Astrocyte (in vitro differentiated cells and primary cell): ENCODE results near the gene SCIMP. TPM values are rescaled to one million over a fixed set of nuclear protein-coding genes. Genes with fewer than 3 reads are reported as not detected.

Source experiments
- DNase-seq: peaks from one replicate; pipeline ENCODE4 v3.0.0-alpha.2; 2010; ENCODE audit warnings: low read depth
- FAIRE-seq: peaks from 2 replicates; lab custom pipeline; 2011; peaks lifted over from hg19 to GRCh38; lab: Jason Lieb, UNC
- H2AFZ ChIP-seq: 2 replicates; pipeline ENCODE4 v1.6.0; 2012; ENCODE audit warnings: low read depth, low read length, inconsistent platforms
- H3K27ac ChIP-seq: 2 replicates; pipeline ENCODE4 v1.5.1; 2011; ENCODE audit warnings: low read depth, low read length, inconsistent platforms
- H3K27me3 ChIP-seq: 2 replicates; pipeline ENCODE4 v1.6.0; 2011; ENCODE audit warnings: low read length, inconsistent platforms; ENCODE audit not compliant: insufficient read depth
- H3K36me3 ChIP-seq: 2 replicates; pipeline ENCODE4 v1.5.1; 2011; ENCODE audit warnings: low read length, inconsistent platforms; ENCODE audit not compliant: insufficient read depth
- H3K4me1 ChIP-seq: 2 replicates; pipeline ENCODE4 v1.5.1; 2011; ENCODE audit warnings: low read length, inconsistent platforms; ENCODE audit not compliant: insufficient read depth
- H3K4me2 ChIP-seq: 2 replicates; pipeline ENCODE4 v1.6.0; 2012; ENCODE audit warnings: low read length, inconsistent platforms
- H3K4me3 ChIP-seq: 2 replicates; pipeline ENCODE4 v1.5.1; 2011; ENCODE audit warnings: low read depth, mild to moderate bottlenecking, low read length, inconsistent platforms; ENCODE audit not compliant: insufficient read depth
- H3K79me2 ChIP-seq: 2 replicates; pipeline ENCODE4 v1.6.0; 2012; ENCODE audit warnings: mild to moderate bottlenecking, low read length, inconsistent platforms; ENCODE audit not compliant: insufficient read depth
- H3K9ac ChIP-seq: 2 replicates; pipeline ENCODE4 v1.6.0; 2012; ENCODE audit warnings: mild to moderate bottlenecking, low read length, inconsistent platforms
- H3K9me3 ChIP-seq: 2 replicates; pipeline ENCODE4 v1.5.1; 2012; ENCODE audit warnings: low read depth, mild to moderate bottlenecking, low read length, inconsistent platforms; ENCODE audit not compliant: insufficient read depth
- H4K20me1 ChIP-seq: 2 replicates; pipeline ENCODE4 v1.6.0; 2012; ENCODE audit warnings: low read length, inconsistent platforms; ENCODE audit not compliant: insufficient read depth
- H3K27ac Mint-ChIP-seq: one replicate; pipeline ENCODE4 v1.8.0; 2021; ENCODE audit warnings: mild to moderate bottlenecking, mixed read lengths; ENCODE audit not compliant: unreplicated experiment
- H3K27me3 Mint-ChIP-seq: one replicate; pipeline ENCODE4 v1.8.0; 2021; ENCODE audit warnings: low read depth, mixed read lengths; ENCODE audit not compliant: unreplicated experiment
- H3K36me3 Mint-ChIP-seq: one replicate; pipeline ENCODE4 v1.8.0; 2021; ENCODE audit warnings: low read depth, mixed read lengths; ENCODE audit not compliant: unreplicated experiment
- H3K4me1 Mint-ChIP-seq: one replicate; pipeline ENCODE4 v1.8.0; 2021; ENCODE audit warnings: low read depth, mixed read lengths; ENCODE audit not compliant: unreplicated experiment
- H3K4me3 Mint-ChIP-seq: one replicate; pipeline ENCODE4 v1.8.0; 2021; ENCODE audit warnings: mild to moderate bottlenecking, moderate library complexity, mixed read lengths; ENCODE audit not compliant: unreplicated experiment
- H3K9me3 Mint-ChIP-seq: one replicate; pipeline ENCODE4 v1.8.0; 2021; ENCODE audit warnings: mild to moderate bottlenecking, mixed read lengths; ENCODE audit not compliant: unreplicated experiment
- EZH2 ChIP-seq: IDR thresholded peaks from 2 replicates; pipeline ENCODE4 v1.6.1; 2012; ENCODE audit warnings: mild to moderate bottlenecking, low read length, inconsistent platforms; ENCODE audit not compliant: insufficient read depth
- total RNA-seq: library from RNA; stranded (reverse); gene quantifications from 2 replicates; pipeline ENCODE4 v1.2.1, GENCODE V29; 2021
- TF ChIP-seq, protein P1 (sequence below): IDR thresholded peaks from 2 replicates; pipeline ENCODE4 v1.5.1; 2011; ENCODE audit warnings: low read depth, mild to moderate bottlenecking, inconsistent platforms, low read length, moderate library complexity; ENCODE audit not compliant: insufficient read depth

SCIMP gene
- total RNA-seq, 1 donor from 2014 or later = not detected

DNA sequence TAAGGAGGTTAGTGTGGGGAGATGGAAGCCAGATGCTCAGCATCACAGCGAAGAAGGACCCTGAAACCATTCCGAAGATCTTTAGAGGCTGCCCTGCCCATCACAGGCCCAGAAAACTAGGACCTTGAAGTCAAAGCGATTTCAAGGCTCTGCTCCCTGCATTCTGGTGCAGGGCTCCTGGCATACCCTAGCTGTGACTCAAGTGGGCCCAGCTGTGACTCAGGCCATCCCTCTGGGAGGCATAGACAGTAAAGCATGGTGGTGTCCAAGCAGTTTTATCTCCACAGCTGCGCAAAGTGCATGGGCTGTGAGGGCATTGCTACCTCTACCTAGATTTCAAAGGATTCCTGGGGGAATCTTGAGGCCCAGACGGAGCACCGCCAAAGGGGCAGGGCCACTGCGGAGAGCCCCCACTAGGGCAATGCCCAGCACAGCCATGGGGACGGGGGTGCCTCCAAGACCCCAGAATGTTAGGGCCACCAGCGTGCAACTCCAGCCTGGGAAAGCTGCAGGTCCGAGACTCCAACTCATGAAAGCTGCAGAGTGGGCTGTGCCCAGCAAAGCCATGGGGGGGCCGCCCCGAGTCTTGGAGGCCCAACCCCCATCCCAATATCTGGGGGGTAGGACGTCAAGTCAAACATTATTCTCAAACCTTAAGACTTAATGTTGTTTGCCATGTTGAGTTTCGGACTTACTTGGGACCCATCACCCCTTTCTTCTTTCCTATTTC is 31.3 kb downstream of the SCIMP start:
- Mint-ChIP-seq H3K27me3 (no peaks in the 10 kb centered on the region), H3K36me3 (peaks cover 12% of the 10 kb centered on the region), H3K9me3 (peaks cover 10% of the 10 kb centered on the region), H3K4me3 (no peak overlapping the region), H3K4me1 (peaks cover 10% of the 10 kb centered on the region), H3K27ac (no peak overlapping the region)
- no peak overlapping the region for H3K4me2 ChIP-seq
- H3K27ac ChIP-seq = no peak overlapping the region
- no peaks in the 10 kb centered on the region for H3K9me3 ChIP-seq
- no peak overlapping the region for H3K9ac ChIP-seq
- H2AFZ ChIP-seq = no peak overlapping the region
- no peaks in the 10 kb centered on the region for H3K27me3 ChIP-seq
- FAIRE-seq (no peak), DNase-seq (peak; percentile 14)
- no peaks in the 10 kb centered on the region for H3K36me3 ChIP-seq
- H4K20me1 ChIP-seq = no peaks in the 10 kb centered on the region
- H3K4me1 ChIP-seq = peaks cover 8% of the 10 kb centered on the region
- TF ChIP-seq, protein P1, sequence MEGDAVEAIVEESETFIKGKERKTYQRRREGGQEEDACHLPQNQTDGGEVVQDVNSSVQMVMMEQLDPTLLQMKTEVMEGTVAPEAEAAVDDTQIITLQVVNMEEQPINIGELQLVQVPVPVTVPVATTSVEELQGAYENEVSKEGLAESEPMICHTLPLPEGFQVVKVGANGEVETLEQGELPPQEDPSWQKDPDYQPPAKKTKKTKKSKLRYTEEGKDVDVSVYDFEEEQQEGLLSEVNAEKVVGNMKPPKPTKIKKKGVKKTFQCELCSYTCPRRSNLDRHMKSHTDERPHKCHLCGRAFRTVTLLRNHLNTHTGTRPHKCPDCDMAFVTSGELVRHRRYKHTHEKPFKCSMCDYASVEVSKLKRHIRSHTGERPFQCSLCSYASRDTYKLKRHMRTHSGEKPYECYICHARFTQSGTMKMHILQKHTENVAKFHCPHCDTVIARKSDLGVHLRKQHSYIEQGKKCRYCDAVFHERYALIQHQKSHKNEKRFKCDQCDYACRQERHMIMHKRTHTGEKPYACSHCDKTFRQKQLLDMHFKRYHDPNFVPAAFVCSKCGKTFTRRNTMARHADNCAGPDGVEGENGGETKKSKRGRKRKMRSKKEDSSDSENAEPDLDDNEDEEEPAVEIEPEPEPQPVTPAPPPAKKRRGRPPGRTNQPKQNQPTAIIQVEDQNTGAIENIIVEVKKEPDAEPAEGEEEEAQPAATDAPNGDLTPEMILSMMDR = no peak
- no peak for TF ChIP-seq EZH2
- no peaks in the 10 kb centered on the region for H3K79me2 ChIP-seq
- H3K4me3 ChIP-seq = no peak overlapping the region

DNA sequence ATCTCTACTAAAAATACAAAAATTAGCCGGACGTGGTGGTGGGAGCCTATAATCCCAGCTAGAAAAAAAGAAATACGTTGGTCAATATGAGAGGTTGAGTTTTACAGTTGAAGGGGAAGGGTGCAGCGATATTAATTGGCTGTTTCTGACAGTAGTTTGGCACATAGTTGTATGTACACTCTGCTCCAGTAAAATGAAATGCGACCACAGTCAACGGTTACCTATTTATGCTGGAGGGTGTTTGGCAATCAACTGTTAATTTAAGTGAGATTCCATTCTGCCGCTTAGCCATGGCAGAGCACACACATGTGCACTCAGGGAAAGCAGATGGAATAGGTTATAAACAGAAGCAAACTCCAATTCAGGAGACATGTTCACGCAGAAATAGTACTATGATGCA is 33.6 kb downstream of the SCIMP start:
- Mint-ChIP-seq H3K27ac (no peak overlapping the region), H3K36me3 (peaks cover 9% of the 10 kb centered on the region), H3K27me3 (no peaks in the 10 kb centered on the region), H3K4me3 (no peak overlapping the region), H3K4me1 (peaks cover 10% of the 10 kb centered on the region), H3K9me3 (peaks cover 10% of the 10 kb centered on the region)
- no peak overlapping the region for H2AFZ ChIP-seq
- no peak for DNase-seq
- peaks cover 8% of the 10 kb centered on the region for H3K4me1 ChIP-seq
- TF ChIP-seq, protein P1 = no peak
- TF ChIP-seq EZH2 = no peak
- no peak overlapping the region for H3K4me2 ChIP-seq
- no peak for FAIRE-seq
- H3K9ac ChIP-seq = no peak overlapping the region
- H3K79me2 ChIP-seq = no peaks in the 10 kb centered on the region
- no peak overlapping the region for H3K27ac ChIP-seq
- H3K27me3 ChIP-seq = no peaks in the 10 kb centered on the region
- no peak overlapping the region for H3K4me3 ChIP-seq
- H4K20me1 ChIP-seq = no peaks in the 10 kb centered on the region
- H3K9me3 ChIP-seq = no peaks in the 10 kb centered on the region
- H3K36me3 ChIP-seq = no peaks in the 10 kb centered on the region

DNA sequence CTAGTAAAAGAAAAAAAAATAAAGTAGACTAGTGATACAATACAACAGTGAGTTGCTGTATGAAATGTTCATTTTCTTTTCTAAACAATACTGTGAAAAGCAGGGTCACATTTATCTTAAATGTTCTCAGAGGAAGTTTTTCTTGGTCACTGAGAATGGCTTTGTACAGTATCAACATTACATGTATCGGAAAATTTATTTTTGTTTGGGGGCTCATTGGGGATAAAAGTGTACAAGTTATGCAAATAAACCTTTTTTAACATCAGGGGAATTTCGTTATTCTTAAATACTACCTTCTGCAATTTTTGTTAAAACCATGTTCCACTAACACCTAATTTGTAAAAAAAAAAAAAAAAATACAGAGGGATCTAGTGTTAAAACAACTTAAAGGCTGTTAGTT is 34.3 kb downstream of the SCIMP start:
- no peak for FAIRE-seq
- no peak for TF ChIP-seq EZH2
- TF ChIP-seq, protein P1 = no peak
- Histone ChIP-seq H3K27ac (no peak overlapping the region), H3K4me3 (no peak overlapping the region), H2AFZ (no peak overlapping the region), H3K9ac (no peak overlapping the region), H3K4me1 (peaks cover 8% of the 10 kb centered on the region), H3K4me2 (no peak overlapping the region), H4K20me1 (no peaks in the 10 kb centered on the region), H3K79me2 (no peaks in the 10 kb centered on the region), H3K36me3 (no peaks in the 10 kb centered on the region), H3K9me3 (no peaks in the 10 kb centered on the region), H3K27me3 (no peaks in the 10 kb centered on the region)
- no peak overlapping the region for H3K4me3 Mint-ChIP-seq
- H3K27ac Mint-ChIP-seq = no peak overlapping the region
- H3K4me1 Mint-ChIP-seq = peaks cover 10% of the 10 kb centered on the region
- peaks cover 8% of the 10 kb centered on the region for H3K9me3 Mint-ChIP-seq
- DNase-seq = no peak
- peaks cover 9% of the 10 kb centered on the region for H3K36me3 Mint-ChIP-seq
- no peaks in the 10 kb centered on the region for H3K27me3 Mint-ChIP-seq
